Ramos (cell line): ENCODE results near the gene SSTR4.

Experiments used
- in situ Hi-C: fragments of 300-500 bp; cut with MboI; formaldehyde crosslinking; loops from one replicate; pipeline ENCODE4 v1.14.3; 2022; ENCODE audit warnings: low sequenced_read_pairs; ENCODE audit not compliant: unreplicated experiment

SSTR4 gene

GRCh38 chr20:23061734-23062561 lies 26.8 kb downstream of the SSTR4 start:
- in situ Hi-C loops, result no loop called here

DNA sequence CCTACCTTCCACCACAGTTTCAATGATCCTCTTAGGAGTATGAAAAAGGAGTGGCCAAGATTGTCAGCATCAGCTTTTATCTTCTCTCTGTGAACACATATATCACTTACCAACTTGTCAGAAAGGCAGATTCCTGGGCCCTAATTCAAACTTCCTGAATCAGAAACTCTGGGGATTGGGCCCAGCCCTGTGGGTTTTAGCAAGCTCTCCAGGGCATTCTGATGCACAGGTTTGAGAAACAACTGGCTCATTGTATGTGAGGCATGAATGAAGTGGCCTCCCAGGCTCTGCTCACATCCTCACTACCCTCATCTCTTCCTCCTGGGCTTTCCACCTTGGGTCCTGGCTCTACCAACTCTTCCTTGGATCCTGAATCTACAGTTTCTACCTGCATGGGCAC lies 27.5 kb downstream of the SSTR4 start:
- in situ Hi-C loops, result no loop called here

- in situ Hi-C loops, result no loop called here
Measured at GRCh38 chr20:23063168-23063567, 28.1 kb downstream of the SSTR4 start.

DNA sequence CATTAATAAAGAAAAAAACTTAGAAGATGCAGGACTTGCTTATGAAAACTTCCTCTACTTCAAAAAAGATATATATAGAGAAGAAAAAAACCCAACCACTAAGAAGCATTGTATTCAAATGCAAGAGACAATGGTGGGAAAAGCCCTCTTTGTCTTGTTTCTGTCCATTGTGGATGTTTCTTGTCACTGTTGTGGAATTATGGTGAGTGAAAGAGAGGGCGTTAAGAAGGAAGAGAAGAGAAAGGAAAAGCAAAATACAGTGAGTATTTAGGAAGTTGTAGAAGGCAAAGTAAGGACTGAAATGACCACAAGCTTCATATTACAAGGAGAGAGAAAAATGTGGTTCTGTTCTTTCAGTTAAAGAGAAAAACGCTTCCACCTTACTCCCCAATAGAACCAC lies 28.5 kb downstream of the SSTR4 start:
- in situ Hi-C loops, result no loop called here

DNA sequence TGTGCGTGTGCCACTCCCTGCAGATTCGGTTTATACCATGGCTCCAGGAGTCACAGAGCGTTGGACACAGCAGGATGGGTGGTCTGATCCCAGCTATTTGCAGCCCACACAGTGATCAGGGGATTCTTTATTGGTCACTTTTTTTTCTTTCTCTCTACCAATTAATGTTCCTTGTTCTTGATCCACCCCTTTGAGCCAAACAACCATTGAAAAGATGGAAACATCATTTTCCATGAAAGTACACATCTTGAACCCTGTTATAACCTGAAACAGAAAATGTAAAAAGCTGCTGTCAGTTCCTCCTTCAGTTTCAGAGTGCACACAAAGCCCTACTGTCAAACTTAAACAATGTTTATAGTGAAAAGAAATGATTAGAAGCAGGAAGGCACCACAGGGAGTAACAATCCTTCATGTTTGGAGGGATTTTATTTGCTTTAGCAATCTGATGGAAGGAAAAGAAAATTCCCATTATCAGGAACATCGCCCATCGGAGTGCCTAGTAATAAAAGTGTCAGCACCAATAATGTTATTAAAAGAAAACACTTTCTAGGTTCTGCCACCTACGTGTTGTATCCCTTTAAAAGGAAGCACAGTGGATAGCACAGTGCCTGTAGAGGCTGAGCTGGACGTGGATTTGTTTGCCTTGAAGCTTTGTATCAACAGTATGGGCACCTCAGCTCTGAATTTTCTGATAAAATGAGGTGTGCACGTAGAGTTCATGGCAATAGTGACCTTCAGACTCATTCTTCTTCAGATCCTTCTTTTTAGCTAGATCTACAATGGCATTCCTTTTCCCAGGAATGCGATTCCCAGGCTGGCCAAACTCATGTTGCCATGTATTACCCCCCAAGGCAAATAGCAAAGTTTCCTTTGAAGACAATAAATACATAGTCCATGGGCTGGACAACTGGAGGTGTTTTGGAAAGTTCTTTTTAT lies 30.4 kb downstream of the SSTR4 start:
- in situ Hi-C loops, result no loop called here

GRCh38 chr20:23066772-23067171 lies 31.7 kb downstream of the SSTR4 start:
- in situ Hi-C loops, result no loop called here

- in situ Hi-C loops, result no loop called here
Measured at GRCh38 chr20:23068283-23068682, 33.2 kb downstream of the SSTR4 start.

DNA sequence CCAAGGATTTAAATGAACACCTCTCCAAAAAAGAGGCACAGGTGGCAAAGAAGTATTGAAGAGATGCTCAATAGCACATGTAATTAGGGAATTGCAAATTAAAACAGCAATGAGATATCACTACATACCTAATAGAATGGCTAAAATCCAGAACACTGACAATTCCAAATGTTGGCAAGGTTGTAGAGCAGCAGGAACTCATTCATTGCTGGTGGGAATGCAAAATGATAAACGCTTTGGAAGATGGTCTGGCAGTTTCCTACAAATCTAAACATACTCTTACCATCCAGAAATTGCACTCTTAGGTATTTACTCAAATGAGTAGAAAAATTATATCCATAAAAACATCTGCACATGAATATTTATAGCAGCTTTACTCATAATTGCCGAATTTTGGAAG lies 34.0 kb downstream of the SSTR4 start:
- in situ Hi-C loops, result no loop called here

- in situ Hi-C loops, result no loop called here
Measured at GRCh38 chr20:23071398-23071797, 36.3 kb downstream of the SSTR4 start.

DNA sequence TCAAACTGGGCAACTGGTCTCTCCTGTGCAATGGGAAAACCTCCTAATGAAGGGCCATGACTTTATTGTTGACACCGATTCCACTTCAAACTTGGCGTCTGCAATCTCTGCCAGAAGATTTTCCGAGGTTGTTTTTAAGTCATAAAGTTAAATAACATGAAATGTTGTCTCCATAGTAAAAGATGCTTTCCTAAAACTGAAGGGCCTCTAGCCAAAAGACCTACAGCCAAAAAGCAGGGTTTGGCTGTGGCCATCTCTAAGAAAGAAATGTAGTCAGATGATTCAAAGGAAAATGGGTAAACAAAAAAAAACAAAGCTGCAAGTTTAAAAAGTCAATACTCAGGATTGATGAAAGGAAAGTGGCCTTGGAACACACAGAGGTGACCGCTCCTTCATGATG lies 36.9 kb downstream of the SSTR4 start:
- in situ Hi-C loops, result no loop called here

GRCh38 chr20:23072892-23073586 lies 37.9 kb downstream of the SSTR4 start:
- in situ Hi-C loops, result no loop called here

DNA sequence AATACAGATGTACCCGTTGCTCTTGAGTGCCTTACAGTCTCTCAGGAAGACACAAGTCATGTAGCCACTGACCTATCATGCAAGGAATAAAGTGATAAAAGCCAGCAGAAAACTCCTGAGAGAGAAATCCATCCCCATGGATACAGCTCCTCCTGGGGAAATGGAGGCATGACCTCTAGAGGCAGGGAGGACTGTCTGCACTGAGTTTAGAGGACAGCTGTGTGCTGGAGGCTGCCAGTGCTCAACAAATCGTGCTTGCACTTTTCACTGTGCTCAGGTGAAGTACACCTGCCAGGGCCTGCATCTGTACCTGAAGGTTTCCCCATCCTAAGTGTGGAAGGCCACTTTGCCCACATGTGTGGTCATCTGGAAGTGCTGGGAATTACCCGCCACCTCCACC lies 38.9 kb downstream of the SSTR4 start:
- in situ Hi-C loops, result no loop called here

- in situ Hi-C loops, result no loop called here
Measured at GRCh38 chr20:23077277-23077676, 42.2 kb downstream of the SSTR4 start.

GRCh38 chr20:23078351-23079015 lies 43.4 kb downstream of the SSTR4 start:
- in situ Hi-C loops, result no loop called here

GRCh38 chr20:23079016-23079351 lies 43.9 kb downstream of the SSTR4 start:
- in situ Hi-C loops, result no loop called here

- in situ Hi-C loops, result no loop called here
Measured at GRCh38 chr20:23079926-23080325, 44.8 kb downstream of the SSTR4 start.

GRCh38 chr20:23080521-23080920 lies 45.4 kb downstream of the SSTR4 start:
- in situ Hi-C loops, result no loop called here

GRCh38 chr20:23081263-23081819 lies 46.2 kb downstream of the SSTR4 start:
- in situ Hi-C loops, result no loop called here

DNA sequence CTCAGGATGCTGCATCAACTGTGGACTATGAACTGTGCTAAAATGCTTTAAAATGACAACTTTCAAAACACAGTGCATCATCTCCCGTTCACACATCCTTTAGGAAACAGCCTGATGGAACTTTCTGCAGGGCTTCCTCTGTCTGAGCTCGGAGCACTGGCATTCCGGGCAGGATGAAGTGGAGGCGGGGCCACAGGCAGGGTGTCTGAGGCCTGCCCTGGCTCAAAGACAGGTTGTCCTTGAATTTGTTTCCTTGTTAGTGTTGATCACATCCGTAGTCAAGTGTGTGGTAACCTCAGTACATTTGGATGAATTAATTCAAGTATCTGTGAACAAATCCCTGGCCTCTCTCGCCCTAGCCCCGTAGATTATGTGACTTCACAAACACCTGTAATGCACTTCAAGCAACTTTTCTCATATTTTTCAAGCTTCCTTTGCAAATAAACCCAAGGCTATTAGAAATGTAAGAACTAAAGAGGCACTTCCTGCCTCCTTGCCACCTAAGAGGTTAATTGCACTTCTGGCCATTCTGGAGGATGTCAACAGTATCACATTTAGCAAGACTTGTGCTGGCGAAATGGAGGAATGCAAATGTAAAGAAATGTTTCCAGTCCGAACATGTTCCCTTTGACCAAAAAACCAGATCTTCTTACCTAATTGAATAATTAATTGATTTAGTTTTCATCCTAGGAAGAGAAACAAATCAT lies 47.9 kb downstream of the SSTR4 start:
- in situ Hi-C loops, result no loop called here
